ENCODE results near the gene ALOXE3. TPM values are rescaled to one million over a fixed set of nuclear protein-coding genes. Genes with fewer than 3 reads are reported as not detected.
A peak's percentile ranks its signal among the peaks of the same experiment; 100 is the strongest.

ALOXE3 gene
- total RNA-seq, 1 experiment from 2014 or later: 0.13 TPM

DNA sequence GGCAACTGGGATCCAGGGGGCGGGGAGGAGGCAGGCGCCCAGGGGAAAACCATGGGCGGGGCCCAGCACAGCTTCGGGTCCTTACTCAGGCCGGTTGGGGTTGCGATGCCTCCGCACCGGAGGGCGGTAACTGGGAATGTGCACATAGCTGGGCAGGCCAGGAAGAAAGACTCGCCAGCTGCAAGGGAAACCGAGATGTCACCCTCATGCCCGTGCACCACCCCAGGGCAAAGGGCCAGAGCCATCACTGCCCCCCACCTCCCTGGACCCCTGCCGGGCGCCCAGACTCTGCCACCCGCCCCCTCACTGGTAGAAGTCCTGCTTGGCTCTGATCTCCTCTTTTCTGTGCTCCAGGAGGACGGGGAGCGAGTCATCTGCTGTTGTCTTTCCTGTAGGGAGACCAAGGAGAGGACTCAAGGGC lies 37.5 kb downstream of the ALOXE3 start:
- Histone ChIP-seq H3K56ac (ENCODE audit: insufficient read length, low read depth, low read length) (no peak overlapping the region), H2BK12ac (ENCODE audit: insufficient read length, low read depth, low read length) (no peak overlapping the region), H4K5ac (ENCODE audit: insufficient read length, low read depth, low read length) (no peak overlapping the region), H3K9me3 (ENCODE audit: control insufficient read depth, low read depth, low read length) (no peaks in the 10 kb centered on the region), H2BK15ac (ENCODE audit: low read depth, low read length) (no peak overlapping the region), H3K27me3 (ENCODE audit: insufficient read depth, low read length) (peaks cover 3% of the 10 kb centered on the region; the same call in 1 of the 2 replicates), H3K23ac (ENCODE audit: insufficient read length, low read depth, low read length) (no peak overlapping the region), H3K14ac (ENCODE audit: insufficient read depth, low read length) (no peak overlapping the region), H3T11ph (ENCODE audit: low read length) (no peak overlapping the region), H2BK5ac (ENCODE audit: insufficient read length, low read length) (no peak overlapping the region), H3K79me1 (ENCODE audit: insufficient read depth, low read depth, low read length, poor library complexity, severe bottlenecking) (no peaks in the 10 kb centered on the region), H3K4ac (ENCODE audit: low read depth, low read length) (no peak overlapping the region), H3K23me2 (ENCODE audit: insufficient read length, low read depth, low read length, poor library complexity, severe bottlenecking) (peaks cover 10% of the 10 kb centered on the region), H4K91ac (ENCODE audit: insufficient read length, low read depth, low read length) (no peak overlapping the region), H3K18ac (ENCODE audit: insufficient read length, low read depth, low read length) (no peak overlapping the region), H3K27ac (ENCODE audit: insufficient read length, low read depth, low read length) (no peak overlapping the region), H2AK5ac (ENCODE audit: insufficient read length, low read length) (no peak overlapping the region), H3K4me2 (ENCODE audit: insufficient read depth, insufficient read length, low read length) (peak overlapping the region; percentile 55), H3K79me2 (ENCODE audit: insufficient read depth, low read length) (no peaks in the 10 kb centered on the region), H3K9ac (ENCODE audit: extremely low read depth, insufficient read length, low read length) (no peak overlapping the region), H2AFZ (ENCODE audit: low read length) (no peak overlapping the region), H2BK120ac (ENCODE audit: low read depth, low read length, poor library complexity, severe bottlenecking) (no peak overlapping the region), H4K20me1 (ENCODE audit: control insufficient read depth, insufficient read depth, insufficient read length) (no peaks in the 10 kb centered on the region), H3K4me1 (ENCODE audit: insufficient read depth, low read length) (no peaks in the 10 kb centered on the region; the same call in 1 of the 2 replicates), H4K8ac (replicated peaks; ENCODE audit: insufficient read length, low read depth, low read length) (no peak overlapping the region), H2BK20ac (ENCODE audit: low read depth, low read length, poor library complexity, severe bottlenecking) (no peak overlapping the region)
- Mint-ChIP-seq H3K4me3 (peak overlapping the region; percentile 83 to 92), H3K36me3 (ENCODE audit: insufficient read depth in 1 of 3, low read depth in 3 of 3) (peaks cover 0 to 10% (median 0%) of the 10 kb centered on the region in 3 experiments; a peak in 1 of 7 replicates), H3K4me1 (peaks cover 10% of the 10 kb centered on the region in 2 experiments), H3K27ac (no peak overlapping the region), H3K9me3 (peaks cover 4 to 9% of the 10 kb centered on the region in 2 experiments; a peak in 2 of 5 replicates), H3K27me3 (ENCODE audit: low read depth) (peaks cover 69% of the 10 kb centered on the region)
- TF ChIP-seq, protein P1, sequence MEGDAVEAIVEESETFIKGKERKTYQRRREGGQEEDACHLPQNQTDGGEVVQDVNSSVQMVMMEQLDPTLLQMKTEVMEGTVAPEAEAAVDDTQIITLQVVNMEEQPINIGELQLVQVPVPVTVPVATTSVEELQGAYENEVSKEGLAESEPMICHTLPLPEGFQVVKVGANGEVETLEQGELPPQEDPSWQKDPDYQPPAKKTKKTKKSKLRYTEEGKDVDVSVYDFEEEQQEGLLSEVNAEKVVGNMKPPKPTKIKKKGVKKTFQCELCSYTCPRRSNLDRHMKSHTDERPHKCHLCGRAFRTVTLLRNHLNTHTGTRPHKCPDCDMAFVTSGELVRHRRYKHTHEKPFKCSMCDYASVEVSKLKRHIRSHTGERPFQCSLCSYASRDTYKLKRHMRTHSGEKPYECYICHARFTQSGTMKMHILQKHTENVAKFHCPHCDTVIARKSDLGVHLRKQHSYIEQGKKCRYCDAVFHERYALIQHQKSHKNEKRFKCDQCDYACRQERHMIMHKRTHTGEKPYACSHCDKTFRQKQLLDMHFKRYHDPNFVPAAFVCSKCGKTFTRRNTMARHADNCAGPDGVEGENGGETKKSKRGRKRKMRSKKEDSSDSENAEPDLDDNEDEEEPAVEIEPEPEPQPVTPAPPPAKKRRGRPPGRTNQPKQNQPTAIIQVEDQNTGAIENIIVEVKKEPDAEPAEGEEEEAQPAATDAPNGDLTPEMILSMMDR (conservative IDR thresholded peaks at IDR 0.05): no peak
- peak; percentile 71 for DNase-seq
- WGBS (ENCODE audit: extremely low coverage, insufficient read length, low lambda C conversion rate): no CpG with 5 or more reads among the region's 17 CpGs

All from H9 (cell line).